IPS-20b (cell line): Measurements from ENCODE around the gene CENPP.

ENCODE experiments used
- H3K27ac ChIP-seq: one replicate; pipeline ENCODE4 v1.5.1; 2013; ENCODE audit warnings: low read length
- H3K27me3 ChIP-seq: 2 replicates; pipeline ENCODE4 v1.6.1; 2013; ENCODE audit warnings: mild to moderate bottlenecking, low read length, inconsistent platforms; ENCODE audit not compliant: insufficient read depth
- H3K36me3 ChIP-seq: 2 replicates; pipeline ENCODE4 v1.6.1; 2013; ENCODE audit warnings: low read depth, mild to moderate bottlenecking, inconsistent platforms, low read length, moderate library complexity; ENCODE audit not compliant: insufficient read depth
- H3K4me1 ChIP-seq: 2 replicates; pipeline ENCODE4 v1.6.1; 2013; ENCODE audit warnings: mild to moderate bottlenecking, control low read depth, inconsistent platforms, low read length, moderate library complexity; ENCODE audit not compliant: insufficient read depth
- H3K4me3 ChIP-seq: 2 replicates; pipeline ENCODE4 v1.5.1; 2013; ENCODE audit warnings: mild to moderate bottlenecking, low read length, inconsistent platforms
- H3K9ac ChIP-seq: 2 replicates; pipeline ENCODE4 v1.6.1; 2013; ENCODE audit warnings: low read depth, mild to moderate bottlenecking, inconsistent platforms, low read length, moderate library complexity
- H3K9me3 ChIP-seq: 2 replicates; pipeline ENCODE4 v1.6.1; 2013; ENCODE audit warnings: mild to moderate bottlenecking, low read depth, low read length, inconsistent platforms; ENCODE audit not compliant: insufficient read depth

Gene CENPP

GRCh38 chr9:92599938-92600461, 274.2 kb downstream of the CENPP start:
- no peaks in the 10 kb centered on the region for H3K36me3 ChIP-seq
- H3K4me1 ChIP-seq: no peaks in the 10 kb centered on the region
- no peak overlapping the region for H3K4me3 ChIP-seq
- no peak overlapping the region for H3K27ac ChIP-seq
- H3K27me3 ChIP-seq: no peaks in the 10 kb centered on the region
- no peak overlapping the region for H3K9ac ChIP-seq
- peaks cover 6% of the 10 kb centered on the region for H3K9me3 ChIP-seq

DNA sequence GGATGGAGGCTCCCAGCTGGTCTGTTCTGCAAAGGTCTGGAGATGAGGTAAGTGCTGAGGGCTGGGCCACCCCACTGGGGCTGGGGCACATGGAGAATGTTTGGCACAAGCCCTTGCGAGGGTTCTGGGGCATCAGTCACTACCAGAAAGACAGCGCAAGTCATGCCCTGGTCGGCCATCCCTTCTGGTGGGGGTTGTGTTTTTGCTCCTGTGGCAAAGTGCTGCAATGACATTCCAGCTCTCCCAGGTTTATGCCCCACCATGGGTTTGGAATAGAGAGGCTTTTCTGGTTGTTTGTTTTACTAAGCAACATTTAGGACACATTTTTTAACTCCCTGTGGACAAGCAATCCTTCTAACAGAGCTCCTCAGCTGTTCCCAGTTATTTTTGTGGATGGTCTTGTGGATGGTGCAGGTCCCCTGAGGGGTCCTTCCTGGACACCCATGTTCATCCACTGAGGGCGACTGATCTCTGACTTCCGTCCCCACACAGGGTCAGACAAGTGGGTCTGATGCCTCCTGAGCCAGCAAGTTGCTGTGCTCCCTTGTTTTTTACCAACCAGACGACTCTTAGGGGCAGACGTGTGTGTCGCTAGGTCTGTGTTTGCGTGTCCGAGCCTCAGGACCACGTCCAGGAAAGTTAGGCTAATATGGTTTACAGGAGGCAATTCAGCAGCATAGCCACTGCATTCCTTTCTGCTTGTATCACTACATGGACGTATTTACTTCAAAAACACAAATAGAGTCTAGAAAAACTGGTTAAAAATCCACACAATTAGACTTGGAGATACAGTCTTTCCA, 274.9 kb downstream of the CENPP start:
- H3K36me3 ChIP-seq: no peaks in the 10 kb centered on the region
- H3K27me3 ChIP-seq: no peaks in the 10 kb centered on the region
- peaks cover 12% of the 10 kb centered on the region for H3K9me3 ChIP-seq
- no peak overlapping the region for H3K27ac ChIP-seq
- no peaks in the 10 kb centered on the region for H3K4me1 ChIP-seq
- no peak overlapping the region for H3K9ac ChIP-seq
- no peak overlapping the region for H3K4me3 ChIP-seq

- no peaks in the 10 kb centered on the region for H3K36me3 ChIP-seq
- H3K4me3 ChIP-seq: no peak overlapping the region
- no peak overlapping the region for H3K27ac ChIP-seq
- no peaks in the 10 kb centered on the region for H3K4me1 ChIP-seq
- peaks cover 13% of the 10 kb centered on the region for H3K9me3 ChIP-seq
- H3K9ac ChIP-seq: no peak overlapping the region
- H3K27me3 ChIP-seq: no peaks in the 10 kb centered on the region
Observed at GRCh38 chr9:92601451-92601850, 275.7 kb downstream of the CENPP start.

DNA sequence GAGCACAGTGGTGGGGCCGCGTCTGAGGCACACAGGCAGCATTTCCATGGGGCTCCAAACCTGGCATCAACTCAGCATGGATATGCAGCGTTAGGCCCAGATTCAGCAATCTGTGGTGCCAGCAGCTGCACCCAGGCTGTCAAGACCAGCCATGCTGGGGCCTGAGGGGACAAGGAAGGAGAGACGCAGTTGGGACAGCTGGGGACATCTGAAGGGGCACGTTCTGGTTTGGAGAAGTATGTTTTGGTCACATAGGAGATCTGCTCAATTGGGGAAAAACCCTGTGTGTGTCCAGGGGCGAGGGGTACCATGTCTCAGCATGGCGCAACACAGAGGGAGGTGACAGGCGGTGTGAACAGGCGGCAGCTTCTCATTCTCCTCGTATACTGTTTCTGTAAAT, 276.7 kb downstream of the CENPP start:
- Histone ChIP-seq H3K27ac (no peak overlapping the region), H3K36me3 (no peaks in the 10 kb centered on the region)

GRCh38 chr9:92603100-92603499, 277.3 kb downstream of the CENPP start:
- H3K9ac ChIP-seq: no peak overlapping the region
- no peak overlapping the region for H3K4me3 ChIP-seq
- H3K27me3 ChIP-seq: no peaks in the 10 kb centered on the region
- H3K9me3 ChIP-seq: peaks cover 13% of the 10 kb centered on the region
- H3K36me3 ChIP-seq: no peaks in the 10 kb centered on the region
- H3K27ac ChIP-seq: no peak overlapping the region
- no peaks in the 10 kb centered on the region for H3K4me1 ChIP-seq

More for the DNA sequence above, 276.7 kb downstream of the CENPP start:
- H3K27me3 ChIP-seq: no peaks in the 10 kb centered on the region
- no peaks in the 10 kb centered on the region for H3K4me1 ChIP-seq
- peaks cover 13% of the 10 kb centered on the region for H3K9me3 ChIP-seq
- H3K9ac ChIP-seq: no peak overlapping the region
- H3K4me3 ChIP-seq: no peak overlapping the region

- Histone ChIP-seq H3K27me3 (no peaks in the 10 kb centered on the region), H3K9ac (no peak overlapping the region), H3K4me1 (no peaks in the 10 kb centered on the region)
Observed at GRCh38 chr9:92603990-92604389, 278.2 kb downstream of the CENPP start.

GRCh38 chr9:92605224-92605623, 279.5 kb downstream of the CENPP start:
- no peak overlapping the region for H3K9ac ChIP-seq
- H3K36me3 ChIP-seq: no peaks in the 10 kb centered on the region
- no peaks in the 10 kb centered on the region for H3K4me1 ChIP-seq
- no peaks in the 10 kb centered on the region for H3K27me3 ChIP-seq
- H3K4me3 ChIP-seq: no peak overlapping the region
- no peak overlapping the region for H3K27ac ChIP-seq
- peaks cover 13% of the 10 kb centered on the region for H3K9me3 ChIP-seq

More at GRCh38 chr9:92603990-92604389, 278.2 kb downstream of the CENPP start:
- Histone ChIP-seq H3K4me3 (no peak overlapping the region), H3K36me3 (no peaks in the 10 kb centered on the region), H3K27ac (no peak overlapping the region), H3K9me3 (peaks cover 13% of the 10 kb centered on the region)

GRCh38 chr9:92607088-92607487, 281.3 kb downstream of the CENPP start:
- no peaks in the 10 kb centered on the region for H3K4me1 ChIP-seq
- peaks cover 13% of the 10 kb centered on the region for H3K9me3 ChIP-seq
- H3K27ac ChIP-seq: no peak overlapping the region
- no peaks in the 10 kb centered on the region for H3K27me3 ChIP-seq
- H3K9ac ChIP-seq: no peak overlapping the region
- peaks cover 6% of the 10 kb centered on the region; the same call in 1 of the 2 replicates for H3K36me3 ChIP-seq
- no peak overlapping the region for H3K4me3 ChIP-seq

- H3K27ac ChIP-seq: no peak overlapping the region
- no peaks in the 10 kb centered on the region for H3K27me3 ChIP-seq
- H3K9me3 ChIP-seq: peaks cover 13% of the 10 kb centered on the region
- H3K4me3 ChIP-seq: no peak overlapping the region
- no peak overlapping the region for H3K9ac ChIP-seq
- peaks cover 11% of the 10 kb centered on the region; the same call in 1 of the 2 replicates for H3K36me3 ChIP-seq
- H3K4me1 ChIP-seq: no peaks in the 10 kb centered on the region
Observed at GRCh38 chr9:92607773-92608172, 282.0 kb downstream of the CENPP start.

- Histone ChIP-seq H3K27ac (no peak overlapping the region), H3K4me1 (no peaks in the 10 kb centered on the region), H3K9me3 (peaks cover 13% of the 10 kb centered on the region), H3K27me3 (no peaks in the 10 kb centered on the region), H3K9ac (no peak overlapping the region), H3K36me3 (peaks cover 15% of the 10 kb centered on the region; the same call in 1 of the 2 replicates), H3K4me3 (no peak overlapping the region)
Observed at GRCh38 chr9:92608241-92608908, 282.6 kb downstream of the CENPP start.

- Histone ChIP-seq H3K36me3 (peaks cover 20% of the 10 kb centered on the region), H3K9me3 (peaks cover 11% of the 10 kb centered on the region; the same call in 1 of the 2 replicates), H3K9ac (no peak overlapping the region; the same call in 1 of the 2 replicates), H3K27me3 (no peaks in the 10 kb centered on the region), H3K27ac (no peak overlapping the region), H3K4me1 (no peaks in the 10 kb centered on the region), H3K4me3 (no peak overlapping the region)
Observed at GRCh38 chr9:92608909-92609445, 283.2 kb downstream of the CENPP start.
